HUES48 (cell line): ENCODE data around the gene CARM1.

Experiments
- H3K27ac ChIP-seq: one replicate; pipeline ENCODE4 v1.7.0; 2013; ENCODE audit warnings: low read depth, low read length, inconsistent platforms
- H3K27me3 ChIP-seq: 2 replicates; pipeline ENCODE4 v1.6.1; 2013; ENCODE audit warnings: mild to moderate bottlenecking, low read length; ENCODE audit not compliant: control insufficient read depth, insufficient read depth
- H3K36me3 ChIP-seq: 2 replicates; pipeline ENCODE4 v1.6.1; 2013; ENCODE audit warnings: low read length; ENCODE audit not compliant: control insufficient read depth, insufficient read depth
- H3K4me1 ChIP-seq: 2 replicates; pipeline ENCODE4 v1.6.1; 2013; ENCODE audit warnings: mild to moderate bottlenecking, low read length; ENCODE audit not compliant: control insufficient read depth, insufficient read depth
- H3K4me3 ChIP-seq: 2 replicates; pipeline ENCODE4 v1.5.1; 2013; ENCODE audit warnings: mild to moderate bottlenecking, low read depth, low read length
- H3K9ac ChIP-seq: 2 replicates; pipeline ENCODE4 v1.6.1; 2013; ENCODE audit warnings: mild to moderate bottlenecking, low read depth, low read length, moderate library complexity
- H3K9me3 ChIP-seq: 2 replicates; pipeline ENCODE4 v1.6.1; 2013; ENCODE audit warnings: low read length; ENCODE audit not compliant: control insufficient read depth, insufficient read depth

CARM1 gene

DNA sequence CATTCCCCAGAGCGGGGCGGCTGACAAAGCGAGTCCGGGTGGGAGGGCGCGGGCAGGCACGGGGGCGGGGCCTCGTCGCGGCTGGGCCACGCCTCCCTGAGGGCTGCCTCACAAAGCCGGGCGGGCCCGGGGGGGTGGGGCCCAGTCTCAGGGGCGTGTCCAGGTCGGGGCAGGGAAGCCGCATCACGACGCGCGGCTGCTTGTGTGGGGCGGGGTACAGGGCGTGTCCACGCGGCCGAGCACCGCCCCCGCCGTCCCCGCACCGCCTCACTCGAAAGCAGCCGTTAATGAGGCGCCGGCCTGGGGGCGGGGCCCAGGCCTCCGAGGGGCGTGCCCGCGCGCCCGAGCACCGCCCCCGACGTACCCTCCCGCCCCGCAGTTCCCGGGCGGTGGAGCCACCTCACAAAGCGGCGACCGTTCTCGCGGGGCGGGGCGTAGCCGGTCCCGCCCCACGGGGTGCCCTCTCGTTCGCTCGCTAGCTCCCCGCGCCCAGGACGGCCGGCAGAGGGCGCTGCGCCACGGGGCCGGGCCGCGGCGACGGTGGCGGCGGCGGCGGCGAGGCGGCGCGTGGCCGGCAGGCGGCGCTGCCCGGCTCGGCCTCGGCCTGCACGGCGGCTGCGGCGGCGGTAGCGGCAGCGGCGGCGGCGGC lies at the start of gene CARM1:
Gene CARM1, plus strand, starts transcription at position 599 of the 649 bp plus-strand sequence. CDS start 150 bp downstream, outside the sequence.
- Histone ChIP-seq H3K27ac (peak within 1 kb of the TSS; percentile 93), H3K36me3 (peaks cover 4% of the 10 kb centered on the region; the same call in 1 of the 2 replicates), H3K27me3 (no peaks in the 10 kb centered on the region), H3K4me1 (peaks cover 7% of the 10 kb centered on the region), H3K4me3 (peak within 1 kb of the TSS; percentile 77), H3K9me3 (no peaks in the 10 kb centered on the region), H3K9ac (peak within 1 kb of the TSS; percentile 75)

DNA sequence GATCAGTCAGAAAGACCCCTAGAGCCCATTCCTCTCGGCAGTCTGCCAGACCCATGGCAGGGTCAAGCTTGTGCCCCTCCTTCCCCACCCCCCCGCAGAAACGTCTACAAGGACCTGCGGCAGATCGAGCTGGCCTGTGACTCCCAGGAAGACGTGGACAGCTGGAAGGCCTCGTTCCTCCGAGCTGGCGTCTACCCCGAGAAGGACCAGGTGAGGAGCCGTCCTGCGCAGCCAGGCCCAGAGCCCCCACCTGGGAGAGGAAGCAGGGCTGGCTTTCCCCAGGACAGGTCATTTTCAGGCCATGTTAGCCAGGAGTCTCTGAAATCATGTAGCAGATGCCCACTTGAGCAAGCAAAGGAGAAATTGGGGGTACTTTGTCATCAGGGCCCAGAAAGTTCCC lies 47.7 kb upstream of the CARM1 start:
- H3K36me3 ChIP-seq: peaks cover 50% of the 10 kb centered on the region
- no peak overlapping the region for H3K9ac ChIP-seq

DNA sequence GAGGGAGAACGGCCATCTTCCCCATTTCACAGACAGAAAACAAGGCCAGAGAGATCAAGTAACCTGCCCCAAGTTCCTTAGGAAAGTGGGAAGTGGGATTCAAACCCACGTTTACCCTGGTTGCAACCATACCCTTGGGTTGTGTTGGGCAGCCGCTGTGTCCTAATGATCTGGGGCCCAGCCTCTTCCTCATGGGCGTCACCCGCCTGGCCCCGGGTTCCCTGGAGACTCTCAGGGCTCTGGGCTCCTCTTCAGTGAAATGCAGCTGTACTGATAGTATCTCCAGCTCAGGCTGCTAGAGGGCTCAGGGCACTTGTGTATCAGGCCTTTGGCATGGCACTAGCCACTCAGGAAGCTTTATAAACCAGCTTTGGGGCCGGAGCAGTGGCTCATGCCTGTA lies 45.1 kb upstream of the CARM1 start:
- Histone ChIP-seq H3K4me3 (no peak overlapping the region), H3K9me3 (no peaks in the 10 kb centered on the region), H3K9ac (no peak overlapping the region), H3K36me3 (peaks cover 47% of the 10 kb centered on the region), H3K27ac (no peak overlapping the region), H3K27me3 (no peaks in the 10 kb centered on the region), H3K4me1 (no peaks in the 10 kb centered on the region)

More for the DNA sequence above, 47.7 kb upstream of the CARM1 start:
- Histone ChIP-seq H3K4me3 (no peak overlapping the region), H3K27me3 (no peaks in the 10 kb centered on the region), H3K9me3 (no peaks in the 10 kb centered on the region), H3K27ac (no peak overlapping the region), H3K4me1 (no peaks in the 10 kb centered on the region)

DNA sequence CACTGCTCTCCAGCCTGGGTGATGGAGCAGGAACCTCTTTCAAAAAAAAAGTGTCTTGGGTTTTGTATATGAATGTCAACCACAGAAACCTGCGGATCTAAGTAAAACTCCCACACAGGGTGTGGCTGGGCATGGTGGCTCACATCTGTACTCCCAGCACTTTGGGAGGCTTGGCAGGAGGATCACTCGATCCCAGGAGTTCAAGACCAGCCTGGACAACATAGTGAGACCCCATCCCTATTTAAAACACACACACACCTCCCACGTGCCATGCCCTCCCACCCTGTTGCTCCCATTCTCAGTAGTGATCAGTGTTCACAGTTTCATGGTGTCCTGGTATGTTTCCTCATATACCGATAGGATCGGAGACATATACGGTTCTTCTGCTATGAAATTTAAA lies 44.5 kb upstream of the CARM1 start:
- Histone ChIP-seq H3K27me3 (no peaks in the 10 kb centered on the region), H3K9me3 (no peaks in the 10 kb centered on the region), H3K9ac (no peak overlapping the region), H3K4me1 (no peaks in the 10 kb centered on the region), H3K27ac (no peak overlapping the region), H3K4me3 (no peak overlapping the region), H3K36me3 (peaks cover 48% of the 10 kb centered on the region)

DNA sequence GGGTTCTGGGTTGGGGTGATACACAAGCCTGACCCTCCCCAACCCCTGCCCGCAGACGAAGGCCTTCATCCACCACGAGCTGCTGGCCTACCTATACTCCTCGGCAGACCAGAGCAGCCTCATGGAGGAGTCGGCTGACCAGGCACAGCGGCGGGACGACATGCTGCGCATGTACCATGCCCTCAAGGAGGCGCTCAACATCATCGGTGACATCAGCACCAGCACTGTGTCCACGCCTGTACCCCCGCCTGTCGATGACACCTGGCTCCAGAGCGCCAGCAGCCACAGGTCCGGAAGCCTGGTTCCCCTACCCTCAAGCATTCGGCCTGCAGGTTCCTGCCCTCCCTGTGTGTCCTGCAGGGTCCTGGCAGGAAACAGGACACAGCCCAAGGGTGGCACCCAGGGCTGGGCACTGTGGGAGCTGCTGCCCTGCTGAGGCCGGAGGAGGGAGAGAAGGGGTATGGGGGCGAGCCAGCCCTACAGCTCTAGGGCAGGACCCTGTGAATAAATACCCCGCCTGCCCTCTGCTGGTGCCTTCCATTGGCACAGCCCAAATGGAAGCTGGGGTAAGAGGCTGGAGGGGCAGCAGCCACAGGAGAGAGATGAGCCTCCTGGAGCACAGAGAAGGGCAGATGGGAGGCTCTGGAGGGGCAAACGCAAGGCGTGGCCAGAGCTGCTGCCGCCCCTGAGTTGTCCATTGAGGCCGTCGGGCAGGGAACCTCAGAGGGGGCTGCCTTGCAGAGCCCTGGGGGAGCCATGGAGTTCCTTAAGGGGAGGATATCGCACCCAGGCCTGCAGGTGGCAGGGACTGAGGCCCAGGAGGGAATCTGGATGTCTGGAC lies 42.2 kb upstream of the CARM1 start:
- Histone ChIP-seq H3K36me3 (peaks cover 60% of the 10 kb centered on the region), H3K27me3 (no peaks in the 10 kb centered on the region), H3K27ac (no peak overlapping the region), H3K9ac (no peak overlapping the region), H3K4me1 (no peaks in the 10 kb centered on the region), H3K9me3 (no peaks in the 10 kb centered on the region), H3K4me3 (no peak overlapping the region)

DNA sequence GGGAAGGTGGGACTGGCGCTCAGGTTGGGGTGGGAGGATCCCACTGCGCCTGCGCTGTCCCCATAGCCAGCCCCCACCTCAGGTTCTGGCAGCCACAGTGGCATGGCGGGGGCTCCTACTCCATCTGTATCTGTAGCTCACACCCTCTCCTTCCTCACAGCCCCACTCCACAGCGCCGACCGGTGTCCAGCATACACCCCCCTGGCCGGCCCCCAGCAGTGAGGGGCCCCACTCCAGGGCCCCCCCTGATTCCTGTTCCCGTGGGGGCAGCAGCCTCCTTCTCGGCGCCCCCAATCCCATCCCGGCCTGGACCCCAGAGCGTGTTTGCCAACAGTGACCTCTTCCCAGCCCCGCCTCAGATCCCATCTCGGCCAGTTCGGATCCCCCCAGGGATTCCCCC lies 41.4 kb upstream of the CARM1 start:
- Histone ChIP-seq H3K4me1 (no peaks in the 10 kb centered on the region), H3K9ac (no peak overlapping the region), H3K9me3 (no peaks in the 10 kb centered on the region), H3K36me3 (peaks cover 54% of the 10 kb centered on the region), H3K4me3 (no peak overlapping the region), H3K27me3 (no peaks in the 10 kb centered on the region), H3K27ac (no peak overlapping the region)

DNA sequence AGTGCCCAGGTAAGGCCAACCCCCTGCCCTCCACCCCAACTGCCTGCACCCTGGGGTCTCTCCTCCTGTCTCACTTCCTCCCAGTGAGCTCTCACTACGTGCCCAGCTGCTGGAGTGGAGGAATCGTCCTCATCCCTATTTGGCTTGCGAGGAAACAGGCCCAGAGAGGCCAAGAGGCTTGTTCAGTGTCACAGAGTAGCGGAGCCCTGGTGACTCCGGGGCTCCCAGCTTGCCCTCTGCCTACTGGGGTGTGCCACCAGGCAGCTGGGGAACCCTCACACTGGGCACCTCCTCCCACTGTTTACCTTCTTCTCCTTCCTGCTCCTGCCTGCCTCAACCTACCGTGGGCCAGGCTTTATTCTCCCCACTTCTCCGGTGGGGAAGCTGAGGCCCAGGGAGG lies 41.0 kb upstream of the CARM1 start:
- Histone ChIP-seq H3K36me3 (peaks cover 52% of the 10 kb centered on the region), H3K27me3 (no peaks in the 10 kb centered on the region), H3K9me3 (no peaks in the 10 kb centered on the region), H3K9ac (no peak overlapping the region), H3K4me1 (no peaks in the 10 kb centered on the region), H3K27ac (no peak overlapping the region), H3K4me3 (no peak overlapping the region)

DNA sequence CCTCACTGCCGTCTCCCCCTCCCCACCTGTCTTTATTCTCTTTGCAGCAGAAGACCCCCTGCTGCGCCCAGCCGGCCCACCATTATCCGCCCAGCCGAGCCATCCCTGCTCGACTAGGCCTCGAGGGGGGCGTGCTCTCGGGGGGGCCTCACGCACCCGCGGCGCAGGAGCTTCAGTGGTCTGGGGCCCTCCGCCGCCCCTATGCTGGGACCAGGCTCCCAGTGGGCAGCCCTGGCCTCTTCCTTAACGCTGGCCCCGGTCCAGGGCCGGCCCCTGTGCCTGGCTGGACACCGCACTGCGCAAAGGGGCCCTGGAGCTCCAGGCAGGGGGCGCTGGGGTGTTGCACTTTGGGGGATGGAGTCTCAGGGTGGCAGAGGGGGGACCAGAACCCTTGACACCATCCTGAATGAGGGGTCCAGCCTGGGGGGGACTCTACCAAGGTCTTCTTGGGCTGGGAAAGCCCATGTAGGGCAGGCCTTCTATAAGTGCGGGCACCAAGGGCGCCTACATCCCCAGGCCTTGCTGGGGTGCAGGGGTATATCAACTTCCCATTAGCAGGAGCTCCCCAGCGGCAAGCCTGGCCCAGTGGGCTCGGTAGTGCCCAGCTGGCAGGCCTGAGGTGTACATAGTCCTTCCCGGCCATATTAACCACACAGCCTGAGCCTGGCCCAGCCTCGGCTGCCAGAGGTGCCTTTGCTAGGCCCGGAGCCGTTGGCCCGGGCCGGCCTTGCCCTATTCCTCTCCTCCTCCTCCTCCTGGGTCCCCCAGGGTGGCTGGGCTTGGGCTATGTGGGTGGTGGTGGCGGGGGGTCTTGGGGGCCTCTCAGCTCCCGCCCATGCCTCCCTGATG lies 40.2 kb upstream of the CARM1 start:
- H3K4me1 ChIP-seq: no peaks in the 10 kb centered on the region
- peaks cover 46% of the 10 kb centered on the region for H3K36me3 ChIP-seq
- no peak overlapping the region for H3K4me3 ChIP-seq
- no peaks in the 10 kb centered on the region for H3K9me3 ChIP-seq
- no peak overlapping the region for H3K27ac ChIP-seq
- no peaks in the 10 kb centered on the region for H3K27me3 ChIP-seq
- no peak overlapping the region for H3K9ac ChIP-seq

DNA sequence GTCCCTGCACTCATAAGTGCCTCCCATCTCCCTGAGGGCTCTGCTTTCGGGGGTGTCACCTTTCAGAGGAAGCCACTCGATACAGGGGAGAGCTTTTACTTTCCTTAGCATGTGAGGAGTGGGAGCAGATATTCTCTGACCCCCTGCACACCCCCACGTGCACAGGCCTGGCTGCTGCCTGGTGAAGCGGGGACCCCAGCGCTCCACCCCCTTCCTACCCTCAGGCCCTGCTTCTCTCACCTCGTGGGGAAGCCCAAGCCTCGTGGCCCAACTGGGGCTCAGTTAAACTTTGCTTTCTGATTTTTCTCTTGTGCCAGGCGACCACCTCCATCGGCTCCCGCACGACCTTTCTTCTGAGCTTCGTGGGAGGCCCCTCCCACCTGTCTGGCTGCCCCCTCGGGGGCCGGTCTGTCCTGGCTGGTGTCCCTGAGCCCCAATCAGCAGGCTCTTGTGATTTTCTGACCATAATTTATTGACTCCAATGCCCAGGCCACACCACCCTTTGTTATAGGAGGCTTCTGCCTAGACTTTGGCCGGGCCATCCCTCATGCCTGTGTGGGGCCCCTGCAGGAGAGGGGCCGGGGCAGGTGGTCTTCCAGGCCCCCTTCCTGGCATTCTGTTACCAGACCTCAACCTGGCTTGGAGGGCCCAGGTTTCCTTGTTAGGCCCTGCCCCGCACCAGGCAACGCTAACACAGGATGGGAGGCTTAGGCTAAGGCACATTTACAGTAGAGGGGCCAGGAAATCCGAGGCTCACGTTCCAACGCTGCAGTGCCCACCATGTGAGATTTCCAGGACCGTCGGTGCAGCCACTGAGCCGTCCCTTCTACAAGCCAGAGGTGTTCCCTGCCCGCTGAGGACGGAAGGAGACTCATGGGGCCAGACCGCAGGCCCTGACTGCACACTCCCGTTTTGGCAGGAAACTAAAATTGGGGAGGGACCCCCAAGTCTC lies 39.1 kb upstream of the CARM1 start:
- H3K27me3 ChIP-seq: no peaks in the 10 kb centered on the region
- H3K9ac ChIP-seq: no peak overlapping the region
- H3K4me1 ChIP-seq: no peaks in the 10 kb centered on the region
- peaks cover 36% of the 10 kb centered on the region for H3K36me3 ChIP-seq
- H3K27ac ChIP-seq: no peak overlapping the region
- H3K4me3 ChIP-seq: no peak overlapping the region
- peaks cover 7% of the 10 kb centered on the region for H3K9me3 ChIP-seq

DNA sequence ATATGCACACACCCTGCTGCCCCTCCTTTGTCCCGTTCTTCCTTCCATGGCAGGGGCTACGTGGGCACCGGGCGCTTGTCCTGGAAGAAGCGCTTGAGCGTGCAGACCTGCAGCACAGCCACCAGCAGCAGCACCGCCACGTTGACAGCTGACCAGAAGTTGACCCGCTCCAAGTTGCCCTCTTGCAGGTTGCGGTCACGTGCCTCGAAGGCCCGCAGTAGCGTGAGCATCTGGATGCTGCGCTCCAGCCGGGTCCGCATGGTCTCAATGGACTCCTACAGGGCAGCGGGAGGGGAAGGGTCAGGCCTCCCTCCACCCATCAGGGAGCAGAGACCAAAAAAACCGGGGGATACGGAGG lies 38.4 kb upstream of the CARM1 start:
- H3K4me1 ChIP-seq: no peaks in the 10 kb centered on the region
- H3K36me3 ChIP-seq: peaks cover 36% of the 10 kb centered on the region
- no peak overlapping the region for H3K4me3 ChIP-seq
- no peak overlapping the region for H3K9ac ChIP-seq
- no peaks in the 10 kb centered on the region for H3K27me3 ChIP-seq
- H3K9me3 ChIP-seq: peaks cover 7% of the 10 kb centered on the region
- no peak overlapping the region for H3K27ac ChIP-seq
